ENCODE data around the gene ROBO1.

Gene ROBO1

GRCh38 chr3:79148786-79149185, 619.0 kb downstream of the ROBO1 start:
- DNase-seq = no peak

GRCh38 chr3:79146024-79146423, 621.8 kb downstream of the ROBO1 start:
- DNase-seq = no peak

GRCh38 chr3:79140708-79141107, 627.1 kb downstream of the ROBO1 start:
- no peak for DNase-seq

- DNase-seq = no peak
These were observed 628.3 kb downstream of the ROBO1 start for GRCh38 chr3:79139395-79140068.

GRCh38 chr3:79125313-79125984, 642.3 kb downstream of the ROBO1 start:
- no peak for DNase-seq

- DNase-seq = no peak
These were observed 652.3 kb downstream of the ROBO1 start for GRCh38 chr3:79115458-79115857.

GRCh38 chr3:79113876-79114275, 653.9 kb downstream of the ROBO1 start:
- no peak for DNase-seq

- DNase-seq = no peak
These were observed 656.3 kb downstream of the ROBO1 start for GRCh38 chr3:79111375-79112052.

GRCh38 chr3:79109754-79110153, 658.0 kb downstream of the ROBO1 start:
- DNase-seq = no peak

GRCh38 chr3:79103307-79103706, 664.5 kb downstream of the ROBO1 start:
- no peak for DNase-seq

GRCh38 chr3:79097964-79098660, 669.7 kb downstream of the ROBO1 start:
- DNase-seq = no peak

- DNase-seq = no peak
These were observed 673.1 kb downstream of the ROBO1 start for GRCh38 chr3:79094654-79095053.

GRCh38 chr3:79086514-79086913, 681.3 kb downstream of the ROBO1 start:
- peak; percentile 43 for DNase-seq

- DNase-seq = no peak
These were observed 682.6 kb downstream of the ROBO1 start for GRCh38 chr3:79085171-79085570.

- no peak for DNase-seq
These were observed 686.5 kb downstream of the ROBO1 start for GRCh38 chr3:79081335-79081734.

- DNase-seq = no peak
These were observed 693.2 kb downstream of the ROBO1 start for GRCh38 chr3:79074558-79074957.

GRCh38 chr3:79067734-79068133, 700.1 kb downstream of the ROBO1 start:
- no peak for DNase-seq

GRCh38 chr3:79066481-79066880, 701.3 kb downstream of the ROBO1 start:
- DNase-seq = no peak

- no peak for DNase-seq
These were observed 704.2 kb downstream of the ROBO1 start for GRCh38 chr3:79063624-79064023.

GRCh38 chr3:79057756-79058155, 710.0 kb downstream of the ROBO1 start:
- peak; percentile 17 for DNase-seq

- DNase-seq = peak; percentile 30
These were observed 711.3 kb downstream of the ROBO1 start for GRCh38 chr3:79056498-79056897.

- DNase-seq = no peak
These were observed 715.6 kb downstream of the ROBO1 start for GRCh38 chr3:79052054-79052681.

- DNase-seq = no peak
These were observed 720.2 kb downstream of the ROBO1 start for GRCh38 chr3:79047581-79047980.
